HG02678 (cell line): Measurements from ENCODE around the gene GIN1.
"Not testable (repeated sequence)": the region's sequence is repeated elsewhere in the genome, so short reads cannot be mapped to it uniquely, and the experiment has no call there.

Experiments used
- ATAC-seq: cut with Tn5 transposase; IDR thresholded peaks from one replicate; pipeline ENCODE4 v1.9.1; 2021; ENCODE audit warnings: mild to moderate bottlenecking, moderate library complexity; ENCODE audit not compliant: unreplicated experiment

The GIN1 gene

GRCh38 chr5:103111468-103111867, 8.5 kb downstream of the GIN1 start:
- ATAC-seq, result no peak

GRCh38 chr5:103110403-103110802, 9.5 kb downstream of the GIN1 start:
- no peak for ATAC-seq

- no peak for ATAC-seq
Observed at GRCh38 chr5:103109277-103109676, 10.7 kb downstream of the GIN1 start.

- ATAC-seq, result no peak
Observed at GRCh38 chr5:103108086-103108485, 11.9 kb downstream of the GIN1 start.

- ATAC-seq, result no peak
Observed at GRCh38 chr5:103102234-103102633, 17.7 kb downstream of the GIN1 start.

GRCh38 chr5:103101079-103101750, 18.7 kb downstream of the GIN1 start:
- ATAC-seq, result no peak

- no peak for ATAC-seq
Observed at GRCh38 chr5:103098993-103099392, 20.9 kb downstream of the GIN1 start.

- ATAC-seq, result no peak
Observed at GRCh38 chr5:103094737-103095136, 25.2 kb downstream of the GIN1 start.

GRCh38 chr5:103093727-103094126, 26.2 kb downstream of the GIN1 start:
- no peak for ATAC-seq

GRCh38 chr5:103092676-103093075, 27.3 kb downstream of the GIN1 start:
- no peak for ATAC-seq

- no peak for ATAC-seq
Observed at GRCh38 chr5:103090791-103091190, 29.1 kb downstream of the GIN1 start.

GRCh38 chr5:103089272-103089671, 30.7 kb downstream of the GIN1 start:
- no peak for ATAC-seq

GRCh38 chr5:103086547-103086946, 33.4 kb downstream of the GIN1 start:
- ATAC-seq, result no peak

GRCh38 chr5:103079796-103080195, 40.1 kb downstream of the GIN1 start:
- ATAC-seq, result no peak

- no peak for ATAC-seq
Observed at GRCh38 chr5:103075442-103075841, 44.5 kb downstream of the GIN1 start.

- ATAC-seq, result not testable (repeated sequence)
Observed at GRCh38 chr5:103073500-103073899, 46.4 kb downstream of the GIN1 start.

GRCh38 chr5:103066326-103066725, 53.6 kb downstream of the GIN1 start:
- no peak for ATAC-seq

GRCh38 chr5:103060424-103060954, 59.4 kb downstream of the GIN1 start:
- no peak for ATAC-seq

GRCh38 chr5:103059525-103059924, 60.4 kb downstream of the GIN1 start:
- ATAC-seq, result no peak

- ATAC-seq, result no peak
Observed at GRCh38 chr5:103057208-103058130, 62.5 kb downstream of the GIN1 start.

GRCh38 chr5:103046706-103047105, 73.2 kb downstream of the GIN1 start:
- ATAC-seq, result not testable (repeated sequence)
